WTC11 (cell line): Measurements from ENCODE around the gene CTAG1A.
"Not testable (repeated sequence)": the region's sequence is repeated elsewhere in the genome, so short reads cannot be mapped to it uniquely, and the experiment has no call there.

Experiments
- JUN ChIP-seq: sonication (generic); formaldehyde crosslinking; IDR thresholded peaks from 2 replicates; pipeline ENCODE4 v1.8.0; 2023; ENCODE audit warnings: mild to moderate bottlenecking, missing genetic modification reagents
- KAT7 ChIP-seq: sonication (generic); formaldehyde crosslinking; IDR thresholded peaks from 2 replicates; pipeline ENCODE4 v1.8.1; 2023; ENCODE audit warnings: missing genetic modification reagents, mild to moderate bottlenecking, borderline replicate concordance
- NFYB ChIP-seq: sonication (generic); formaldehyde crosslinking; conservative IDR thresholded peaks from 2 replicates; pipeline ENCODE4 v1.8.0; 2022; ENCODE audit warnings: low read depth, missing genetic modification reagents
- TEAD4 ChIP-seq: sonication (generic); formaldehyde crosslinking; IDR thresholded peaks from 2 replicates; pipeline ENCODE4 v1.8.0; 2022; ENCODE audit warnings: mild to moderate bottlenecking, missing genetic modification reagents
- ZNF219 ChIP-seq: sonication (generic); formaldehyde crosslinking; IDR thresholded peaks from 2 replicates; pipeline ENCODE4 v1.8.0; 2023; ENCODE audit warnings: missing genetic modification reagents, mild to moderate bottlenecking, borderline replicate concordance
- TF ChIP-seq, protein P1 (sequence below): fragments of 200-600 bp; IDR thresholded peaks from 2 replicates; pipeline ENCODE4 v1.8.0; 2022; ENCODE audit warnings: antibody characterized with exemption
- TF ChIP-seq, protein P2 (sequence below): sonication (generic); formaldehyde crosslinking; IDR thresholded peaks from 2 replicates; pipeline ENCODE4 v1.8.0; 2023; ENCODE audit warnings: missing genetic modification reagents

DNA sequence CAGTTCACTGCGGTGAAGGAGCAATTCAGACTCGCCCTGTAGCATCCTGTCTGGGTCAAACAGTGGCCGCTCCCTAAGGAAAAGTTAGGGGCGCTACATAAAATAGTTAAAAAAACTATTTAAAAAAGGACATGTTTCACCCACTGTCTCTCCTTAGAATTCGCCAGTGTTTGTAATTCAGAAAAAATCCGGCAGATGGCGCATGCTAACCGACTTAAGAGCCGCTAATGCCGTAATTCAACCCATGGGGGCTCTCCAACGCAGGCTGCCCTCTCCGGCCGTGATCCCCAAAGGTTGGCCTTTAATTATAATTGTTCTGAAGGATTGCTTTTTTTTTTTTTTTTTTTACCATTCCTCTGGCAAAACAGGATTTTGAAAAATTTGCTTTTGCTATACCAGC lies 5.5 kb downstream of the CTAG1A start:
- not testable (repeated sequence) for TF ChIP-seq TEAD4 (CRISPR knock-in tag); JUN (CRISPR knock-in tag); ZNF219; KAT7 (CRISPR knock-in tag); NFYB (CRISPR knock-in tag)
- TF ChIP-seq, protein P1, sequence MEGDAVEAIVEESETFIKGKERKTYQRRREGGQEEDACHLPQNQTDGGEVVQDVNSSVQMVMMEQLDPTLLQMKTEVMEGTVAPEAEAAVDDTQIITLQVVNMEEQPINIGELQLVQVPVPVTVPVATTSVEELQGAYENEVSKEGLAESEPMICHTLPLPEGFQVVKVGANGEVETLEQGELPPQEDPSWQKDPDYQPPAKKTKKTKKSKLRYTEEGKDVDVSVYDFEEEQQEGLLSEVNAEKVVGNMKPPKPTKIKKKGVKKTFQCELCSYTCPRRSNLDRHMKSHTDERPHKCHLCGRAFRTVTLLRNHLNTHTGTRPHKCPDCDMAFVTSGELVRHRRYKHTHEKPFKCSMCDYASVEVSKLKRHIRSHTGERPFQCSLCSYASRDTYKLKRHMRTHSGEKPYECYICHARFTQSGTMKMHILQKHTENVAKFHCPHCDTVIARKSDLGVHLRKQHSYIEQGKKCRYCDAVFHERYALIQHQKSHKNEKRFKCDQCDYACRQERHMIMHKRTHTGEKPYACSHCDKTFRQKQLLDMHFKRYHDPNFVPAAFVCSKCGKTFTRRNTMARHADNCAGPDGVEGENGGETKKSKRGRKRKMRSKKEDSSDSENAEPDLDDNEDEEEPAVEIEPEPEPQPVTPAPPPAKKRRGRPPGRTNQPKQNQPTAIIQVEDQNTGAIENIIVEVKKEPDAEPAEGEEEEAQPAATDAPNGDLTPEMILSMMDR, result not testable (repeated sequence)
- TF ChIP-seq, protein P2, sequence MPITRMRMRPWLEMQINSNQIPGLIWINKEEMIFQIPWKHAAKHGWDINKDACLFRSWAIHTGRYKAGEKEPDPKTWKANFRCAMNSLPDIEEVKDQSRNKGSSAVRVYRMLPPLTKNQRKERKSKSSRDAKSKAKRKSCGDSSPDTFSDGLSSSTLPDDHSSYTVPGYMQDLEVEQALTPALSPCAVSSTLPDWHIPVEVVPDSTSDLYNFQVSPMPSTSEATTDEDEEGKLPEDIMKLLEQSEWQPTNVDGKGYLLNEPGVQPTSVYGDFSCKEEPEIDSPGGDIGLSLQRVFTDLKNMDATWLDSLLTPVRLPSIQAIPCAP (CRISPR knock-in tag), result not testable (repeated sequence)
